HEK293T (cell line): Measurements from ENCODE around the gene TMEM154.

Experiments used
- BHLHE40 ChIP-seq: fragments of 450-650 bp; IDR thresholded peaks from 2 replicates; pipeline ENCODE4 v1.6.1; 2016; ENCODE audit warnings: mild to moderate bottlenecking, moderate library complexity, borderline replicate concordance
- ELF4 ChIP-seq: fragments of 450-650 bp; IDR thresholded peaks from 2 replicates; pipeline ENCODE4 v1.6.1; 2017; ENCODE audit warnings: antibody characterized with exemption
- FOXA1 ChIP-seq: fragments of 450-650 bp; IDR thresholded peaks from 2 replicates; pipeline ENCODE4 v1.6.1; 2016; ENCODE audit warnings: mild to moderate bottlenecking
- FOXK2 ChIP-seq: fragments of 450-650 bp; IDR thresholded peaks from 2 replicates; pipeline ENCODE4 v1.6.1; 2016; ENCODE audit warnings: mild to moderate bottlenecking
- FOXM1 ChIP-seq: fragments of 450-650 bp; IDR thresholded peaks from 2 replicates; pipeline ENCODE4 v1.6.1; 2017; ENCODE audit warnings: mild to moderate bottlenecking, borderline replicate concordance
- HDGF ChIP-seq: fragments of 450-650 bp; IDR thresholded peaks from 2 replicates; pipeline ENCODE4 v1.6.1; 2017; ENCODE audit warnings: antibody characterized with exemption, borderline replicate concordance
- NFRKB ChIP-seq: fragments of 450-650 bp; IDR thresholded peaks from 2 replicates; pipeline ENCODE4 v1.6.1; 2016; ENCODE audit warnings: mild to moderate bottlenecking, moderate library complexity
- PKNOX1 ChIP-seq: fragments of 450-650 bp; IDR thresholded peaks from 2 replicates; pipeline ENCODE4 v1.6.1; 2016
- SP1 ChIP-seq: fragments of 450-650 bp; IDR thresholded peaks from 2 replicates; pipeline ENCODE4 v1.6.1; 2017
- SUZ12 ChIP-seq: fragments of 450-650 bp; IDR thresholded peaks from 2 replicates; pipeline ENCODE4 v1.6.1; 2016; ENCODE audit warnings: mild to moderate bottlenecking
- TARDBP ChIP-seq: fragments of 450-650 bp; IDR thresholded peaks from 2 replicates; pipeline ENCODE4 v1.6.1; 2016
- ZNF384 ChIP-seq: fragments of 450-650 bp; IDR thresholded peaks from 2 replicates; pipeline ENCODE4 v1.6.1; 2016

GRCh38 chr4:152598454-152598853 lies 81.3 kb downstream of the TMEM154 start:
- TF ChIP-seq HDGF, result no peak
- no peak for TF ChIP-seq FOXA1
- TF ChIP-seq ELF4, result no peak
- no peak for TF ChIP-seq SP1
- TF ChIP-seq ZNF384, result no peak
- no peak for TF ChIP-seq BHLHE40
- no peak for TF ChIP-seq FOXK2
- no peak for TF ChIP-seq FOXM1
- no peak for TF ChIP-seq TARDBP
- no peak for TF ChIP-seq SUZ12
- no peak for TF ChIP-seq NFRKB
- no peak for TF ChIP-seq PKNOX1
